Activated naive CD8-positive, alpha-beta T cell treated with anti-CD3 and anti-CD28 coated beads, Interleukin-2, amount 50 U/mL, for 16 hours (primary cell): Measurements from ENCODE around the gene USP35.
"Not testable (repeated sequence)": the region's sequence is repeated elsewhere in the genome, so short reads cannot be mapped to it uniquely, and the experiment has no call there.

ENCODE experiments used
- DNase-seq: peaks from one replicate; pipeline ENCODE4 v3.0.0-alpha.2; 2020; ENCODE audit warnings: low read depth, low spot score

USP35 gene

GRCh38 chr11:78233046-78233445, 44.3 kb downstream of the USP35 start:
- not testable (repeated sequence) for DNase-seq

- no peak for DNase-seq
These were observed 45.3 kb downstream of the USP35 start for GRCh38 chr11:78234006-78234405.

DNA sequence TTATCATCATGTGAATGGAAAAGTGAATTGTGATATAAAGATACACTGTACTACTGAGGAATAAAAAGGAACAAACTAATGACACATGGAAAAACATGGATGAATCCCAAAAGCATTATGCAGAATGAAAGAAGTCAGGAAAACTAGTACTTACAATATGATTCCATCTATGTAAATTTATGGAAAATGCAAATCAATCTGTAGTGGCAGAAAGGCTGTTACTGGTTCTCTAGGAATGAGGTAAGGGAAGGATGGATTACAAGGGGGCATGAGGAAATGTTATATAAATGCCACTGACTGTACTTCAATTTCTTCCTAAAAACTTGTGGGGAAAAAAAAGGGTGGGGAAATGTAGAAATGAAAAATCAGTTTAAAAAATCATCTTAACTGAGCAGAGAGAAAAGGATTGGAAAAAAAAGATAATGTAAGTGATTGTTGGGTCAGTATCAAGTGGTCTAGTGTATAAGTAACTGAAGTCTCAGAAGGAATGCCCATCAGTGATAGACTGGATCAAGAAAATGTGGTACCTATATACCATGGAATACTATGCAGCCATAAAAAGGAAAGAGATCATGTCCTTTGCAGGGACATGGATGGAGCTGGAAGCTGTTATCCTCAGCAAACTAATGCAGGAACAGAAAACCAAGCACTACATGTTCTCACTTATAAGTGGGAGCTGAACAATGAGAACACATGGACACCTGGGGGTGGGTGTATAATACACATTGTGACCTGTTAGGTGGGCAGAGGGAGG, 48.8 kb downstream of the USP35 start:
- DNase-seq, result no peak

DNA sequence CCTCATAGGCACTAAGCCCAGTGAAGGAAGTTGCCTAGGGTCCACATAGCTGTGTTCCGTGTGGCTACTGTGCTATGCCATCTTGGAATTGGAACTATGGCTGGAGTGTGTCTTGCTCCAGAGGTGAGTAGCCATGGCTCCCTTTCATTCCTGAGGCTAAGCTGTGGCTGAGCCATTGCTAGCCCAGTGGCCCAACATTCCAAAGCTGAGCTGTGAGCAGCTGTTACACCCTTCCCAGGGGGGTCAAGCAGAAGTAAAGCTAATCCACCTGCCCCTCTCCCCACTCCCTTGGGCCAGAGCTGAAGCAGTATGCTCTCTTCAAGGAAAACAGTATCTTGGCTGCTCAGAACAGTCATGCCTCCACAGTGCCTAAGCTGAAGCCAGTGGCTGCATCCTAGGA, 51.1 kb downstream of the USP35 start:
- DNase-seq, result no peak

- no peak for DNase-seq
These were observed 52.8 kb downstream of the USP35 start for GRCh38 chr11:78241475-78241874.

DNA sequence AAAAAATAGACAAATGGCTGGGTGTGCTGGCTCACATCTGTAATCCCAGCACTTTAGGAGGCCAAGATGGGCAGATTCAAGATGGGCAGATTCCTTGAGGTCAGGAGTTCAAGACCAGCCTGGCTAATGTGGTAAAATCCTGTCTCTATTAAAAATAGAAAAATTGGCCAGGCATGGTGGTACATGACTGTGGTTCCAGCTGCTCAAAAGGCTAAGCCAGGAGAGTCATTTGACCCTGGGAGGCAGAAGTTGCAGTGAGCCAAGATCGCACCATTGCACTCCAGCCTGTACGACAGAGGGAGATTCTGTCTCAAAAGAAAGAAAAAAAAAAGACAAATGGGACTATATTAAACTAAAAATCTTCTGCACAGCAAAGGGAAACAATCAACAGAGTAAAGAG, 55.4 kb downstream of the USP35 start:
- DNase-seq, result no peak

GRCh38 chr11:78244546-78245255, 56.0 kb downstream of the USP35 start:
- DNase-seq, result no peak

DNA sequence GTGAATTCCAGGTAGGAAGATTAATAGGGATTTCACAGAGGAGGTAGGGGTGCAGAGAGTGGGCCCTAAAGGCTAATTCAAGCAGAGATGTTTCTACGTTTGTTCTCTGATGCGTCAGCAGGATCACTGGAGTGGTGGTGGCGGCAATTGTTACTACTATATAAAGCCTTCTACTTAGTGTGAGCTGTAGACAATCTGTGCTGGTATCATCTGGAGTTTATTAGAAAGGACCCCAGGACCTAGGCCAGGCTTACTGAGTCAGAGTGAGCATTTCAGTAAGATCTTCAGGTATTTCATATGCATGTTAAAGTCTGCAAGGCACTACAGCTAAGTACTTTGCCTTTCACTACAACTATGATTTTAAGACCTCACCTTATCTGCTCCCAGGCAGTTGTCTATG, 59.5 kb downstream of the USP35 start:
- DNase-seq, result no peak

DNA sequence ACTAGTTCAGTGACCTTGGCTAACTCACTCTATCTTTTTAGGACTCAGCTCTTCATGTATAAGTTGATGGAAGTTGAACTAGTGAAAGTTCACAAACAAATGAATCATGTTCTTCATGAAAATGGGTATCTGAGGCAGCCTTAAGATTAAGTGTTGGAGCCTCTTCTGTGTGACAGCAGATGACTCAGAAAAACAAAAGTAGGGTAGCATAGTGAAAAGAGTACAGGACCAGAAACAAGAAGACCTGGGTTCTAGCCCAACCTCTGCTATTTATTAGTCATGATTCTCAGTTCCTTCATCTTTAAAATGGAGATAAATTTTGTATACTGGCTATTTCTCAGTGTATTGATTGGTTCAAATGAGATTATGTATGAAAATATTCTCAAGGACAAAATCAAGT, 60.2 kb downstream of the USP35 start:
- DNase-seq, result no peak

- no peak for DNase-seq
These were observed 61.4 kb downstream of the USP35 start for GRCh38 chr11:78250099-78250498.

DNA sequence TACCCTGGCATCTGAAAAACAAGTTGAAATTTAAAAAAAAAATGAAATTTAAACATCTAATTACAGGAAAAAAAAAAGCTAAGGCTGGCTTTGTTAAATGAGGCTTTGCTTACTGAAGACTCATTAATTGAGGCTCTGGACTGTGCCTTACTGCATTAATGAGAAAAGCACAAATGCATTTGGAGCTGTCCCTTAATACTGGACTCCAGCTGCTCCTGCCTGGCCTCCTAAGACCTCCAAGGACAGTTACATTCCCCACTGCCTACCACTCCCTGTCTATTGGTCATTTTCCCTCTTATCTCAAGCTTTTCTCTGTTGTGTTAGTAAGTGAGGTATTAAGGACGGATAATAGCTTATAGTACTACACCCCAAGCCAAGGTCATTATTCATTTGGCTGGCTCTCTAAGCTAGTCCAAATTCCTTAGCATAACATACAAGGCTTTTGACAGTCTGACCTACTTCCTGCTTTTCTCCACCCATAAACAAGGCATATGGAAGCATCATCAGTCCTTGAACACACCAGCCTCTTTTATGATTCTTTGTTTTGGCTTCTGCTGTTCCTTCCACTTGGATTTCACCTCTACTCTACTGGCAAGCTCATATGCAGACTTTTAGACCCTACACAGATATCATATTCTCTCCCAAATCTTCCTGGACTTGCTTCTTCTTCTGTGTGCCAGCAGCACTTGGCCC, 62.5 kb downstream of the USP35 start:
- DNase-seq, result no peak

DNA sequence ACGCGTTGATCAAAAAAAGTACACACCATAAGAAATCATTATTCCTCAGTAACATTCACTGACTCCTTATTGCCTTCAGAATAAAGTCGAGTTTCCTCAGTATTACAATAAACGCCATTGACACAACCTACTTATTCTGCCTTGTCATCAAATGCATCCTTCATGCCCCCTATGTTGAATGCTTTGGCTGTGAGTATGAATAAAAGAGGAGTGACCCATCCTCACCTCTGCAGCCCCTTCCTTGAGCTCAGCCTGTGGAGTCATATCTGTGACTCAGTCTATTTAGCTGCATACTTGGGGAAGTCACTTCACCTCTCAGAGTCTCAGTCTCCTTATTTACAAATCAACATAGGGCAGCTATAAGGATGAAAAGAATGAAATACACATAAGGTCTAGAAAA, 65.1 kb downstream of the USP35 start:
- DNase-seq, result no peak

GRCh38 chr11:78254268-78254667, 65.5 kb downstream of the USP35 start:
- DNase-seq, result no peak

GRCh38 chr11:78255919-78256318, 67.2 kb downstream of the USP35 start:
- no peak for DNase-seq

GRCh38 chr11:78256962-78257361, 68.2 kb downstream of the USP35 start:
- DNase-seq, result no peak

- DNase-seq, result no peak
These were observed 68.9 kb downstream of the USP35 start for GRCh38 chr11:78257654-78258053.

- DNase-seq, result no peak
These were observed 71.2 kb downstream of the USP35 start for GRCh38 chr11:78259777-78260487.

DNA sequence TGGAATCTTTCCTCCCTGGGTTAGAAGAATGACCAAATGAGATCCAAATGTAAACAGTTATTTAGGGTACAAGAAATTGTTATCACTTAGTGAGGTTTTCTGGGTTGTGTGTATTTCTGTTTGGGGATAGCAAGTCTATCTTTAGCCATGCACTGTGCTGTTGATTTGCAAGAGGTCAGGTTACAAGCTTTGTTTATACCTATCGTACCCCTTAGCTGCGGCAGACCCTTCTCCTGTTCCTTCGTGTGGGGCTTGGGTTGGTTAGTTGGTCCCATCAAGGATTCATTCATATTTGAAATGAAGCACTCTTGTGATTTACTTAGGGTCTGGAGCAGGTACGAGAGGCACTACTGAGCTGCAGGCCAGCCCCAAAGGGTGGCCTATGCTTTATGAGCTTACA, 72.6 kb downstream of the USP35 start:
- no peak for DNase-seq

DNA sequence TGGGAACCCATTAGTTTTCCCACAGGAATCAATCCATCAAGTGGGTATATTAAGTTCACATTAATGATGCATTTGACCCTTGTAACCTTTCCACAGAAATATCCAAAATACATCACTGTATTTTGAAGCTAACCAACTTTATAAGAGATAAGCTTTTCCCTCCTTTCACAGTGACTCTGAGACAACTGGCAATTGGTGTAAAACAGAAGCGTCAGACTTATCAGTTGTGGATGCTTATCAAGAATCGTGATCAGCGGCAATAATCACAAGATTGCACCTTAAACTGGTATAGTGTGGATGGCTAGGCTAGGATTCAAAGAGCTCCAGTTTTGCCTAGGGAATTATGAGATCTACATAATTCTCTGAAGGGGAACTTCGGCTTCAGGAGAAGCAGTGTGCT, 73.1 kb downstream of the USP35 start:
- DNase-seq, result no peak

DNA sequence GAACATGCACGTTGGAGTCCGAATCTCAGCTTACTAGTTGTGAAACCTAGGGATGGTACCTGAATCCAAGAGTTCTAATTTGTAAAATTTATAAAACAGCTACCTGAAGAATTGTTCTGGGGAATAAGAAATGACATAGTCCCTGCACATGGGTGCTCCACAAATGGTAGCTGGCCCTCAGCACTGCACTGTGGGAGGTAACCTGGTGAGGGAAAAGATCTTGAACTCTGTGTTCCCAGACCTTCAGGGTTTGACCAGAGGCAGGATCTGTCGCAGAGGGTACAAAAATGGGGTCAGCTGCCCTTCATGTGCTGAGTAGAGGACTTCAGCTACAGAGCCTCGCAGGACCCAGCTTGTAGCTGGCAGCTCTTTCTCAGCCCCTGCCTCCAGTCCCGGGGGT, 73.5 kb downstream of the USP35 start:
- DNase-seq, result no peak

- DNase-seq, result no peak
These were observed 74.0 kb downstream of the USP35 start for GRCh38 chr11:78262691-78263090.
